Stimulated activated naive CD8-positive, alpha-beta T cell treated with anti-CD3 and anti-CD28 coated beads, Interleukin-15, amount 100 ng/mL, for 72 hours (primary cell): ENCODE results near the gene IARS1.
A peak's percentile ranks its signal among the peaks of the same experiment; 100 is the strongest.

ENCODE experiments used
- ATAC-seq: fragments of 150-1000 bp; cut with Tn5 transposase; 2 replicates; pipeline ENCODE4 v1.10.0; 2021; ENCODE audit warnings: mild to moderate bottlenecking, moderate library complexity
- DNase-seq, 2 donors: peaks; one replicate each; pipeline ENCODE4 v3.0.0; 2021 to 2022
- H3K27ac Mint-ChIP-seq, 2 donors: one replicate each; pipeline ENCODE4 v1.8.0; 2022; ENCODE audit warnings: mild to moderate bottlenecking in 2 of 2, mixed read lengths in 2 of 2, moderate library complexity in 2 of 2
- H3K27me3 Mint-ChIP-seq: one replicate; pipeline ENCODE4 v1.8.0; 2022; ENCODE audit warnings: mixed read lengths
- H3K4me1 Mint-ChIP-seq: one replicate; pipeline ENCODE4 v1.8.0; 2022; ENCODE audit warnings: mild to moderate bottlenecking, mixed read lengths
- H3K4me3 Mint-ChIP-seq, 2 donors: one replicate each; pipeline ENCODE4 v1.8.0; 2022; ENCODE audit warnings: mild to moderate bottlenecking in 2 of 2, mixed read lengths in 2 of 2, moderate library complexity in 1 of 2
- H3K9me3 Mint-ChIP-seq, 2 donors: one replicate each; pipeline ENCODE4 v1.8.0; 2022; ENCODE audit warnings: mixed read lengths in 2 of 2

Gene IARS1

DNA sequence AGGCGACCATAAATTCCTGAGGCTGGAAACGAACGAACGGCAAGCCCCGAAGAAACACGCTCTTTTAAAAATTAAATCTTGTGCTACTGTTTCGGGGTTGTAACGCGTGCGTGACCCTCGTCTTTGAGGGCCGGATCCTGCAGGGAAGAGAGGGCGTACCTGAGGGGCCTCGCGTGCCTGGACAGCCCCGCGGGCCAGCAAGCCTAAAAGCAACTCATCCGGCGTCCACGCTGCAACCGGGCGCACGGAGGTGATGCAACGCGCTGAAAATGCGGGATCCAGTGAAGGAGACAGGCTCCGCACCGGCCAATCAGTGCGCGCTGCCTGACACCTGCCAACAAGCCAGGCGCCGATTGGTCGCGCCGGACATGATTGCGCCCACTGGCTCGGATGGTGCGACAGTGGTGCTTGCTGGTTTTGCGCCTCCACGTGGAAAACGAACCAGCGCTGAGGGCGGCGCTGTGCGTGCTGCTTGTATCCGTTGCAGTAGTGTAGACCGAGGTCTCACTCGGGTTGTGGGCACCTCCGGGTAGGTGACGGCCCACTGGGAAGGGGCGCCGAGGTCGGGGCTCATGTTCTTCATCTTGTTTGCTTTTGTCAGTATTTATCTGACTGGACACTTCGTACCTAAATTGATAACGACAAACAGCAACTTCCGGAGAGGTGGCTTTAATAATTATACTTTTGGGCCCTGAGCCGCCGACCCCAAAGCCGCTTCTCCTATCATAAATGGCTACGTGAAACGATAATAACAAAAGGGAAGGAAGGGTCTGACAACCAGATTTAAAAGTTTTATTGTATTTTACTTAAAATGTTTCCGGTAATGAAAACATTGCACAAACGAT, at the start of gene IARS1:
Gene IARS1 (minus strand): TSS at position 246 of the 845 bp plus-strand sequence. CDS start 4,278 bp downstream, outside the sequence.
- ATAC-seq (peak; percentile 97), DNase-seq (peak; percentile 100)
- peak within 1 kb of the TSS; percentile 100 for H3K27ac Mint-ChIP-seq
- no peaks in the 10 kb centered on the region for H3K27me3 Mint-ChIP-seq
- H3K9me3 Mint-ChIP-seq: no peaks in the 10 kb centered on the region
- H3K4me3 Mint-ChIP-seq: peak within 1 kb of the TSS; percentile 98 to 99
- peaks cover 77% of the 10 kb centered on the region for H3K4me1 Mint-ChIP-seq

DNA sequence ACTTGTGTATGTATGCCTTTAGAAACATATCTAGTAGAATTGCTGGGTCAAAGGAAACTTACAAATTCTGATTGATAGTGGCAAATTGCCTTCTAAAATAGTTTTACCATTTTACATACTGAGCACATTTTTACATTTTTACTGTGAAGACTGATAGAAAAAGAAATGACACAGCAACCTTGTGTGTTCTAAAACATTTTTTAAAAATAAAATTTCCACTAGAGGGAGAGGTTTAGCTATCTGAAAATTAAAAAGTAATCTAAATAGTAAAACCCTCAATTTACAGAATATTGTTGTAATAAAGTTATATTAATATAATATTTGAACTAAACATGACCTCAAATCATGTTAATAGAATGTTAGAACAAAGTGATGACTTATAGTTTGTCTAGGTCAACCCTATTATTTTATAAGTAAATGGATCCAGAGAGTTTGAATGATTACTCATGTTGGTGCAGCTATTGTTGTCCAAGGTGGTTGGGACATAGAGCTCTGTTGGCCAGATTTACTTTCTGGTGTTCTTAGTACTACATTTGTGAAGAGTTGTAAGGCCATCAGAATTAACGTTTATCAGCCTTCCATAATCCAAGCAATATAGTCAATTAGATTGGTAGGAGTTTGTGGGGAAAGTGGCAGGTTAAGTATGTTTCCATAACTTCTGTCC, 49.5 kb upstream of the IARS1 start:
- ATAC-seq: no peak
- no peak overlapping the region for H3K27ac Mint-ChIP-seq

DNA sequence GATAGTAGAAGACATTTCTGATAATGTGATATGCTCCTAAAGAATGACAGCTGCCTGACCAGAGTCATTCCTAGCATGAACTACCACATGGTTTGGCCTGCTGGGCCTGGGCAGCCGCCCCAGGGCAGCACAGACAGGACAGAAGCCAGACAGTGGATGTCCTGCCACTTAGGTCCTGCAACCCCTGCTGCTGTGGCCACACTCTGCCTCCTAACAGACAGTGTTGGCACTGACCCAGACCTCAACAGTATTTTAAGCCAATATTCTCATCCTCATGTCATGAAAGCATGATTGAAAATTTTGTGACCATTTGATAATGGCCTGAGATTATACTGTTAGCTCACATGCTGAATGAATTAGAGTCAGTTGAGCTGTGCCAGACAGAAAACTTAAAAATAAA, 48.1 kb upstream of the IARS1 start:
- H3K27me3 Mint-ChIP-seq: no peaks in the 10 kb centered on the region
- ATAC-seq (no peak), DNase-seq (no peak)
- no peaks in the 10 kb centered on the region for H3K9me3 Mint-ChIP-seq
- H3K4me1 Mint-ChIP-seq: no peaks in the 10 kb centered on the region
- no peak overlapping the region for H3K27ac Mint-ChIP-seq
- no peak overlapping the region for H3K4me3 Mint-ChIP-seq

More for the DNA sequence above, 49.5 kb upstream of the IARS1 start:
- DNase-seq: no peak
- no peak overlapping the region for H3K4me3 Mint-ChIP-seq
- H3K9me3 Mint-ChIP-seq: no peaks in the 10 kb centered on the region
- no peaks in the 10 kb centered on the region for H3K27me3 Mint-ChIP-seq
- no peaks in the 10 kb centered on the region for H3K4me1 Mint-ChIP-seq

DNA sequence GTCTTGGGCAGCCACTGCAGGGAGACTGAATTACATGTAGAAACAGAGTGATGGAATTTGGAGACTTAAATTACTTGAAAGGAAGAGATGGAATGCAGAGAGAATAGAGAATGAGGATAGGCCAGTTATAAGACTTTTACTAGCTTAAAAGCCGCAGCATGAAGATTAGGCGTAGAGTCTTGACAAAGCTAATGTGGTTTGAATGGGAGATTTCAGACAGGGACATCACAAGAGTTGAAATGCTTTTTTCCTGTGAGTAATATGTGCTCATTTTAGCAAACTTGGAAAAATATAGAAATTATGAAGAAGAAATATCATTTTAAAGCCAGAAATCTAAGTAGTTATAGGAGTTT, 39.8 kb upstream of the IARS1 start:
- Mint-ChIP-seq H3K4me1 (peaks cover 16% of the 10 kb centered on the region), H3K9me3 (no peaks in the 10 kb centered on the region), H3K4me3 (no peak overlapping the region), H3K27me3 (no peaks in the 10 kb centered on the region), H3K27ac (peak overlapping the region in 1 of 2 donors; percentile 47)
- DNase-seq (no peak), ATAC-seq (no peak)

DNA sequence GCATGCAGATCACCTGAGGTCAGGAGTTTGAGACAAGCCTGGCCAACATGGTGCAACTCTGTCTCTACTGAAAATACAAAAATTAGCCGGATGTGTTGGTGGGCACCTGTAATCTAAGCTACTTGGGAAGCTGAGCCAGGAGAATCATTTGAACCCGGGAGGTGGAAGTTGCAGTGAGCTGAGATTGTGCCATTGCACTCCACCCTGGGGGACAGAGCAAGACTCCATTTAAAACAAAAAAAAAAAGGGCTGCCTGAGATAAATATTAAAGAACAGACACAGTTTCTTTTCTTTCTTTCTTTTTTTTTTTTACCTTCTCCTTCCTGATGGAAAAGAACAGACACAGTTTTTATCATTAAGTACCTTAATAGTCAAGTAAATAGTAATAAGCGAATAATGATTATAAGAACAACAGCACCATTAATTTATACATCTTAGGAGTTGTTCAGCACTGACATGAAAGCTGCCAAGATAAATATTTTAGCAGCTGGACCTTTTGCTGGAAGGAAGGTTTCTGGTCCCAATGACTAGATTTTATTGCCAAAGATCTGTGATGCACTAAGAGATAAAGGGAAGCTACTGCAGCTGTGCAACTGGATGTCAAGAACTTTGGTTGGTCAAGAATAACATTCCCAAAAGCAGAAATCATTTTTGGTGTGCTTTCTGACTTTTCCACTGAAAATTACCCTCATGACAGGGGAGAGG, 39.2 kb upstream of the IARS1 start:
- no peak for DNase-seq
- Mint-ChIP-seq H3K27me3 (no peaks in the 10 kb centered on the region), H3K4me1 (peaks cover 21% of the 10 kb centered on the region), H3K9me3 (no peaks in the 10 kb centered on the region), H3K27ac (peak overlapping the region in 1 of 2 donors; percentile 47), H3K4me3 (no peak overlapping the region)
- ATAC-seq: no peak

DNA sequence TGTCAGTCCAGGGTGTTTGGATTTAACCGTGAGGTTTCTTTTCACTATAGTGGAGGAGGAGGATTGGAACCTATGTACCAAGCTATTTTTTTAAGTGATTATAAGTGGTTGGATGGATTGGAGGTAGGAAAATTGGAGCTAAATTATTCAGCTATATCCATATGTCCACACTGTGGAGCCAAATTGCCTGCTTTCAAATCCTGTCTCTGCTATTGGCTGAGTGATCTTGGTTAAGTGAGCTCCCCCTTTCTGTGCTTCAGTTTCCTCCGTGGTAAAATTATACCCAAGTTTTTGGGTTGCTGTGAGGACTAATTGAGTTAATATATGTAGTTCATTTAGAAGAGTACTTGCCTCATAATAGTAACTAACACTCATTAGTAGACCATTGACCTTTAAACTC, 34.7 kb upstream of the IARS1 start:
- DNase-seq (no peak), ATAC-seq (no peak)
- Mint-ChIP-seq H3K27me3 (no peaks in the 10 kb centered on the region), H3K9me3 (no peaks in the 10 kb centered on the region), H3K4me3 (no peak overlapping the region), H3K27ac (no peak overlapping the region), H3K4me1 (peaks cover 37% of the 10 kb centered on the region)

DNA sequence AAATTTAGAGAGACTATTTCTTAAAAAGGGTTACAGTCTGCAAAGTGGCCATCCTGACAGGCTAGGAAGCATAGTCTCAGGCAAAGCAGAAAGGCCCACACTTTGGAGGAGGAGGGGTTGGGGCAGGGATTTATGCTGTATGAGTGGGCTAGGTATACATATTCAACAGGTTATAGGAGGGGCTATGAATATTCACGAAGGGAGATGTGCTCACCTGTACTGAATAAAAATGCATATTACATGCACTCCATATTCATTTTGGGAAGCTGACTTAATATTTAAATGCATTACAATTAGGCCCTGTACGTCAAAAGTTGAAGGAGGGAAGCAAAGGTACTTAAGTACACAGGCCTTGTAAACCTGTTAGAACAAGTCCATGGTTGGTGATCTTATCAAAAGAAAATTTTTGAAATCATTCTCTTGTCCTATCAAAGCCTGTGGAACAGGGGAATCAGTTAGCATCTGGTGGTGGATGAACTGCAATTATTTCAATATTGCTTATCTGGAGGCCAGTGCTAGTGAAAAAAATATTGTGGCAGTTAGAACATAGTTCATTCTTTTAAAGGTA, 33.9 kb upstream of the IARS1 start:
- DNase-seq: no peak
- H3K27ac Mint-ChIP-seq: peak overlapping the region in 1 of 2 donors; percentile 17
- H3K4me3 Mint-ChIP-seq: peak overlapping the region; percentile 95 to 97
- no peak for ATAC-seq
- peaks cover 37% of the 10 kb centered on the region for H3K4me1 Mint-ChIP-seq
- no peaks in the 10 kb centered on the region for H3K9me3 Mint-ChIP-seq
- no peaks in the 10 kb centered on the region for H3K27me3 Mint-ChIP-seq

DNA sequence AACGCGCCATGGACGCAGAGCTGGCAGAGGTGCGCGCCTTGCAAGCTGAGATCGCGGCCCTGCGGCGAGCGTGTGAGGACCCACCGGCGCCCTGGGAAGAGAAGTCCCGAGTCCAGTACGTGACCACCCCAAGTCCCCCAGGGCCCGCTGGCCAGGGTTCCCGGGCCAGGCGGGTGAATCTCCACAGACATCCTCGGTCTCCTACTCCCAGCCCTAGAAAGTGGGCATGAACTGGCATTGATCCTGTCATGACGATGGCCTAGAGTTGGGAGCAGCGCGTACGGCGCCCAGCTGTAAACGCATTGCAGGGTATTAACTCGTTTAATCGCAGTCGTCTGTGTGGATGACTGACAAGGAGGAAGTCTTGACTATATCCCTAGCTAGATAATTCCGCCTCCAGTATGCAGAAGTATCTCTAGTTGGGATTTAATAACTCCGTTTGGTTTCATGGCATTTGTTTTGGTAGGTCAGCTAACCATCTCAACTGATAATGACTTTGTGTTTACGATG, 32.5 kb upstream of the IARS1 start:
- H3K4me1 Mint-ChIP-seq: peaks cover 37% of the 10 kb centered on the region
- H3K9me3 Mint-ChIP-seq: no peaks in the 10 kb centered on the region
- peak overlapping the region; percentile 95 to 97 for H3K4me3 Mint-ChIP-seq
- no peak for DNase-seq
- H3K27ac Mint-ChIP-seq: peak overlapping the region; percentile 98 to 100
- no peaks in the 10 kb centered on the region for H3K27me3 Mint-ChIP-seq
- ATAC-seq: peak; percentile 3

DNA sequence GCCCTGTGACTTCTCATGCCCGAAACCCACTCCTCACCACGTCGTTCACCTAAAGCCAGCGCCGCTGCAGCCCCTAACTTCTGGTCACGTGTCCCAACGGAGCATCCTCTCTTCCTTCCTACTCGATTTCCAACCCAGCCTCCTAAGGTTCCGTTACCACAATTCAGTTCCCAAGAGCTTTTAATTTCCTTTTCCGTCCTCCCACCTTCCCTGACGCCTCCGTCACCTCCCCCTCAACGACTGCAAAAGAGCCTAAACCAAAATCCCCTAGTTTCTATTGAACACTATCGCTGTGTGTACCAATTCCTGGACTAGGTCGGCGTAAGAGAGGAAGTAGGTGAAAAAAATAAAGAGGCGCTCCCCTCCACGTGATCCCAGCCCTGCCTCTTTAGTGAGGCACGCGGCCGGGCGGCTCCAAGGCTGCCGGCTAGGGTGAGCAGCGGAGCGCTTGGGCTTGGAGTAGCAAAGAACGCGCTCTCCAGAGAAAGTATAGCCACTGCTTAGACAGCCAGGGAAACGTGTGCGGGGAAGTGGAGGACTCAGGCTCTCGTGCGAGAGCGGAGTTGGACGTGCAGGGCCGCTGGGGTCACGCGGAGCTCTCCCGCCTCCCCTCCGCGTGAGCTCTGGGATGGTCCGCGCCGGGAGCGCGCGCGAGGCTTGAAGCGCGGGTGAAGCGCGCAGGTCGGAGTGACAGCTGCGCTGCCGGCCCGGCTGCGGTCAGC, 31.9 kb upstream of the IARS1 start, which contains the start of the genes CENPP and NOL8:
Gene CENPP (plus strand): TSS at position 685 of the 722 bp plus-strand sequence.
Gene NOL8 (minus strand): TSS at position 82 of the 722 bp plus-strand sequence. CDS start 1,189 bp downstream, outside the sequence.
- DNase-seq (peak; percentile 86 to 89), ATAC-seq (peak; percentile 97)
- H3K4me3 Mint-ChIP-seq: peak within 1 kb of the TSS; percentile 95 to 97
- H3K4me1 Mint-ChIP-seq: peaks cover 37% of the 10 kb centered on the region
- peak within 1 kb of the TSS; percentile 98 to 100 for H3K27ac Mint-ChIP-seq
- no peaks in the 10 kb centered on the region for H3K9me3 Mint-ChIP-seq
- no peaks in the 10 kb centered on the region for H3K27me3 Mint-ChIP-seq

DNA sequence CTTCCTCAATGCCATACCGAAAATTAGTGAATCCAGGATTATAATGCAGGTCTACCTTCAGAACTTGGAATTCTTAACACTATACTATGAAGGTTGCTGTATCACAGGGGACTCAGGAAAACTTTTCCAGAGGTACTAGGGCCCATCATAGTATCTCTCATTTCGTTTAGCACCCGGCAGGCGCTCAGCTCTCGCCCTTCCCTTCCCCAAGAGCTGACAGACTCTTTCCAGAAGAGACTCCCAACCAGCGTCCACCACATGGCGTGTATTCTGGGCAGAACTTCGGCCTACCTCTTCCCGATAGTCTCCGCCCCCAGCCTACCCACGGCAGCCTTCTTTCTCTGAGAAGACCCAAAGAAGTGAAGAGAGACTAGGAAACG, 31.4 kb upstream of the IARS1 start:
- Mint-ChIP-seq H3K9me3 (no peaks in the 10 kb centered on the region), H3K27ac (peak overlapping the region; percentile 98 to 100), H3K4me3 (peak overlapping the region; percentile 95 to 97), H3K4me1 (peaks cover 37% of the 10 kb centered on the region), H3K27me3 (no peaks in the 10 kb centered on the region)
- DNase-seq: no peak
- peak; percentile 21 for ATAC-seq

DNA sequence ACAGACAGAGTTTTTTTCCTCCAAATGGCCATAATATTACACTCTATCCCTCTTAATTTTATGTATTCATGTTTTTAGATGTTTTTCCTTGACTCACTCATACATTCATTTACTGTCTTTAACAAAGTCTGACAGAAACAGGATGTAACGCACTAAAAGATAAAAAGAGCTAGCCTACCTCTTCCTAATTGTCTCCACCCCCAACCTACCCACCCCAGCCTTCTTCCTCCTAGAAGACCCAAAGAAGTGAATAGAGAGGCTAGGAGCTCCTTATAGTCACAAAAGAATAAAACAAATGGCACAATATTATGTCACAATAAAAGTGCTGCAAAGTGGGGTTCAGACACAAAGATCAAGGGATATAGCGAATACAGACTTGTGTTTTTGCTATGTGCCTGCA, 30.9 kb upstream of the IARS1 start:
- no peak for ATAC-seq
- DNase-seq: no peak
- H3K9me3 Mint-ChIP-seq: no peaks in the 10 kb centered on the region
- H3K4me3 Mint-ChIP-seq: peak overlapping the region; percentile 95 to 97
- H3K27me3 Mint-ChIP-seq: no peaks in the 10 kb centered on the region
- peaks cover 34% of the 10 kb centered on the region for H3K4me1 Mint-ChIP-seq
- H3K27ac Mint-ChIP-seq: peak overlapping the region; percentile 98 to 100

DNA sequence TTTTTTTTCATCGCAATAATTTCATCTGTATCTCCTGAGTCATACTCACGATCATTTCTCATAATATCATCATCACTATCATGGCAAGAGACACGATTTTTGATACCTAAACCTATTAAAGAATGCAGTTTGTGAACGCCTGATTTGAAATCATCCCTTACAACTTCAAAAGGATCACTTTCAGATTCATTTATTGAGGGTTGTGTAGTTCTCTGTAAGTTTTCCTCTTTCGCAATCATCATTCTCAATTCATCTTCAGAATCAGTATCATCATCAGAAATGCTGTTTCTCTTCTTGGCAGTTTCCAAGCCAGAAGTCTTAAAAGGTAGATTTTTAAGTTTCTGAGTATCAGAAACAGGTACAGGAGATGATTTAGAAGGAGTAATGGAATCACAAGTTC, 22.0 kb upstream of the IARS1 start:
- Mint-ChIP-seq H3K9me3 (no peaks in the 10 kb centered on the region), H3K4me1 (peaks cover 31% of the 10 kb centered on the region), H3K27ac (peak overlapping the region in 1 of 2 donors; percentile 46), H3K4me3 (no peak overlapping the region), H3K27me3 (no peaks in the 10 kb centered on the region)
- DNase-seq (no peak), ATAC-seq (no peak)

DNA sequence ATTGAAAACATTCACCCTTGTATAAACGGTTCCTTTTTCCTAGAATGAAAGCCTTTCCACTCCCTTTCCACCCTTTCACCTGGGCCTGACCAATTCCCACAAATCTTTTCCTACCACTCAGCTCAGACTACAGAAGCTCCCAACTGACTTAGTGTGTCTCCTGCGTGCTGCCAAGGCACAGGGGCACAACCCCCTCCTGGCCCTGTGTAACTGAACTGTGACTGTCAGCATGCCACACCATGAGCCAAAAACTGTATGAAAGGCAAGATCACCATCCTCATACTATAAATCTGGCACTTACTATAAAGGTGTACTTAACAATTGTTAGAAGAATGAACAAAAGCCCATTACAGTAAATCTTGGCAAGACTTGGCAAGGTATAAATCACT, 20.1 kb upstream of the IARS1 start:
- DNase-seq (no peak), ATAC-seq (no peak)
- Mint-ChIP-seq H3K27ac (peak overlapping the region in 1 of 2 donors; percentile 67), H3K9me3 (no peaks in the 10 kb centered on the region), H3K4me1 (peaks cover 31% of the 10 kb centered on the region), H3K27me3 (no peaks in the 10 kb centered on the region), H3K4me3 (no peak overlapping the region)

DNA sequence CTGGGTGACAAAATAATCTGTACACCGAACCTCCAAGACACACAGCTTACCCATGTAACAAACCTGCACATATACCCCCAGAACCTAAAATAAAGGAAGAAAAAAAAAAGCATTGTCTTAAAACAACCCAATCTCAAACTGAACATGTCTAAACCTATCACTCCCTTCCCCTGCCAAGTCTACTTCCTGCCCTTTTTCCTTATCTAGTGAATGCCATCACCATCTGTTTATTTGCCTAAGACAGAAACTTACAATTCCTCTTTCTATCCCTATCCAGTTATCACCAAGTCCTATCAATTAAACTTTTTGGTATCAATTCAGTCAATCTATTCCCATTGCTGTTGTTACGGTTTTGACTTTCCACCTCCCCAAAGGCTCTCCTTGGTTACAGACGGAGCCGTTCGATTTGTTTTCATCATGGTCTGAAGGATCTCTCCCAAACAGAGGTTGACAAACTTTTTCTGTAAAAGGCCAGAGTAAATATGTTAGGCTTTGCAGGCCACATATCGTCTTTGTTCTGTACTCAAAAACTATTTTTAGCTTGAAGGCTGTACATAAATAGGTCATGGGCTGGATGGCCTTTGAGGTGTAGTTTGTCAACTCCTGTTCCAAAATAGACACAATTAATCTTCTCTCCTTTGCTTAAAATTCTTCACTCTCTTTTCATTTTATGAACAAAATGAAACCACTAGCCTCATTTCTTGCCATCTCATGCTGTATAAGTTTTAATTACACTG, 19.6 kb upstream of the IARS1 start:
- Mint-ChIP-seq H3K4me1 (peaks cover 31% of the 10 kb centered on the region), H3K27ac (peak overlapping the region; percentile 16 to 67), H3K27me3 (no peaks in the 10 kb centered on the region), H3K4me3 (no peak overlapping the region), H3K9me3 (no peaks in the 10 kb centered on the region)
- DNase-seq (no peak), ATAC-seq (no peak)
